ENCODE data around the gene SUSD4. TPM values are rescaled to one million over a fixed set of nuclear protein-coding genes. Genes with fewer than 3 reads are reported as not detected.

Gene SUSD4
- total and polyA plus RNA-seq, 2 donors (not counting 1 experiment from before 2014, with no cell fraction given): 0.33 TPM; not detected in 1

DNA sequence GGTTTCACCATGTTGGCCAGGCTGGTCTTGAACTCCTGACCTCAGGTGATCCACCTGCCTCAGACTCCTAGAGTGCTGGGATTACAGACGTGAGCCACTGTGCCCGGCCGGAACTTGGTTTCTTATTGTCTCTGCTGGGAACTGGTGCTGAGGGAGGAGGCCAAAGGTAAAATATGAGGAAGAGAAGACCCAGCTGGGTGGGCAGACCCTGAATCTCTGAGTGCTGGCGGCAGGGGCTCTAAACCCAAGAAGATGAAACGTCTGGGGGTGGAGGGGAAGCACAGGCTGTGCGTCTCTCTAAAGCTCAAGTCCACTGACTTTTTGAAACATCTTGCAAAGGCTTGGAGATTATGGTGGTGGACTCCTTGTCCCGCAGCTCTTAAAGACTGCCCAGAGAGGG, 138.9 kb downstream of the SUSD4 start:
- peaks cover 3% of the 10 kb centered on the region for H3K27me3 ChIP-seq (ENCODE audit: control insufficient read depth, insufficient read depth, low read length)
- no peak overlapping the region for H2AFZ ChIP-seq (ENCODE audit: low read length)
- H3K9me3 ChIP-seq (ENCODE audit: control insufficient read depth, insufficient read depth, low read depth, low read length): no peaks in the 10 kb centered on the region
- H3K9ac ChIP-seq (ENCODE audit: insufficient read depth, low read length): no peak overlapping the region
- no peaks in the 10 kb centered on the region for H4K20me1 ChIP-seq (ENCODE audit: control insufficient read depth, extremely low read depth, insufficient read depth, low read length)
- DNase-seq (ENCODE audit: low read depth in 2 of 2): no peak
- no peak overlapping the region for H3K4me2 ChIP-seq (ENCODE audit: extremely low read depth, insufficient read depth, low read length)
- no peaks in the 10 kb centered on the region for H3K79me2 ChIP-seq (ENCODE audit: control insufficient read depth, insufficient read depth, low read length)
- H3K4me1 ChIP-seq (ENCODE audit: control insufficient read depth, extremely low read depth, insufficient read depth, low read length): peaks cover 5% of the 10 kb centered on the region
- H3K36me3 ChIP-seq (ENCODE audit: control insufficient read depth, insufficient read depth, low read length): no peaks in the 10 kb centered on the region
- no peak overlapping the region for H3K27ac ChIP-seq (ENCODE audit: insufficient read depth, low read length)
- H3K4me3 ChIP-seq (replicated peaks in 1 of 4; ENCODE audit: control extremely low read depth in 1 of 4, insufficient read depth in 1 of 4, low read depth in 3 of 4, low read length in 4 of 4): no peak overlapping the region
- TF ChIP-seq EZH2 (IDR thresholded peaks at IDR 0.05; ENCODE audit: low read length, missing control alignments): no peak
- TF ChIP-seq, protein P1, sequence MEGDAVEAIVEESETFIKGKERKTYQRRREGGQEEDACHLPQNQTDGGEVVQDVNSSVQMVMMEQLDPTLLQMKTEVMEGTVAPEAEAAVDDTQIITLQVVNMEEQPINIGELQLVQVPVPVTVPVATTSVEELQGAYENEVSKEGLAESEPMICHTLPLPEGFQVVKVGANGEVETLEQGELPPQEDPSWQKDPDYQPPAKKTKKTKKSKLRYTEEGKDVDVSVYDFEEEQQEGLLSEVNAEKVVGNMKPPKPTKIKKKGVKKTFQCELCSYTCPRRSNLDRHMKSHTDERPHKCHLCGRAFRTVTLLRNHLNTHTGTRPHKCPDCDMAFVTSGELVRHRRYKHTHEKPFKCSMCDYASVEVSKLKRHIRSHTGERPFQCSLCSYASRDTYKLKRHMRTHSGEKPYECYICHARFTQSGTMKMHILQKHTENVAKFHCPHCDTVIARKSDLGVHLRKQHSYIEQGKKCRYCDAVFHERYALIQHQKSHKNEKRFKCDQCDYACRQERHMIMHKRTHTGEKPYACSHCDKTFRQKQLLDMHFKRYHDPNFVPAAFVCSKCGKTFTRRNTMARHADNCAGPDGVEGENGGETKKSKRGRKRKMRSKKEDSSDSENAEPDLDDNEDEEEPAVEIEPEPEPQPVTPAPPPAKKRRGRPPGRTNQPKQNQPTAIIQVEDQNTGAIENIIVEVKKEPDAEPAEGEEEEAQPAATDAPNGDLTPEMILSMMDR (conservative IDR thresholded peaks at IDR 0.05 in 1 of 2, IDR thresholded peaks at IDR 0.05 in 1 of 2; ENCODE audit: low read depth in 1 of 2, low read length in 2 of 2): no peak

DNA sequence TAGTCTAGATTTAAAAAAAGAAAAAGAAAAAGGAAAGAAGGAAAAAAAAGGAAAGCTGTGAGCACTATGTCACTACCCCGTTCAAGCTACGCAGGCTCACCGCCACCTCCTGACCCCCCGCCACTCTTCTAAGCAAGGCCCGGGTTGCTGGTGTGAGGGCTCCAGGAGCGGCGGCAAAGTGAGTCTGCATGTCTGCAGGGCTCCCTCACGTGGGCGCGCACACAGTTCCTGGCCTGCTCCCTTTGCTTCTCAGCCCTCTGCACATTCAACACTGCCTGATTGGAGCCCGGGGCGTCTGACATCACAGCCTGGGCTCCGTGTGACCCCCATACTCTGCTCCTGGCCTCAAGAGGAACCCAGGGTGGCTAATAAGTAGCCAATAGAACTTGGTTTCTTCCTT, 139.5 kb downstream of the SUSD4 start:
- Histone ChIP-seq H4K20me1 (ENCODE audit: control insufficient read depth, extremely low read depth, insufficient read depth, low read length) (no peaks in the 10 kb centered on the region), H3K27me3 (ENCODE audit: control insufficient read depth, insufficient read depth, low read length) (peaks cover 3% of the 10 kb centered on the region), H3K4me2 (ENCODE audit: extremely low read depth, insufficient read depth, low read length) (no peak overlapping the region), H3K36me3 (ENCODE audit: control insufficient read depth, insufficient read depth, low read length) (no peaks in the 10 kb centered on the region), H3K27ac (ENCODE audit: insufficient read depth, low read length) (no peak overlapping the region), H3K9ac (ENCODE audit: insufficient read depth, low read length) (no peak overlapping the region), H3K4me1 (ENCODE audit: control insufficient read depth, extremely low read depth, insufficient read depth, low read length) (no peaks in the 10 kb centered on the region), H3K9me3 (ENCODE audit: control insufficient read depth, insufficient read depth, low read depth, low read length) (no peaks in the 10 kb centered on the region), H3K4me3 (replicated peaks in 1 of 4; ENCODE audit: control extremely low read depth in 1 of 4, insufficient read depth in 1 of 4, low read depth in 3 of 4, low read length in 4 of 4) (no peak overlapping the region), H2AFZ (ENCODE audit: low read length) (no peak overlapping the region), H3K79me2 (ENCODE audit: control insufficient read depth, insufficient read depth, low read length) (no peaks in the 10 kb centered on the region)
- no peak for DNase-seq (ENCODE audit: low read depth in 2 of 2)
- no peak for TF ChIP-seq EZH2 (IDR thresholded peaks at IDR 0.05; ENCODE audit: low read length, missing control alignments)
- TF ChIP-seq, protein P1 (conservative IDR thresholded peaks at IDR 0.05 in 1 of 2, IDR thresholded peaks at IDR 0.05 in 1 of 2; ENCODE audit: low read depth in 1 of 2, low read length in 2 of 2): no peak

GRCh38 chr1:223223091-223223995, 140.6 kb downstream of the SUSD4 start:
- no peak overlapping the region for H3K4me3 ChIP-seq (replicated peaks in 1 of 4; ENCODE audit: control extremely low read depth in 1 of 4, insufficient read depth in 1 of 4, low read depth in 3 of 4, low read length in 4 of 4)
- no peaks in the 10 kb centered on the region for H3K36me3 ChIP-seq (ENCODE audit: control insufficient read depth, insufficient read depth, low read length)
- H3K27ac ChIP-seq (ENCODE audit: insufficient read depth, low read length): no peak overlapping the region
- no peak overlapping the region for H2AFZ ChIP-seq (ENCODE audit: low read length)
- H3K4me1 ChIP-seq (ENCODE audit: control insufficient read depth, extremely low read depth, insufficient read depth, low read length): no peaks in the 10 kb centered on the region
- H4K20me1 ChIP-seq (ENCODE audit: control insufficient read depth, extremely low read depth, insufficient read depth, low read length): no peaks in the 10 kb centered on the region
- H3K9ac ChIP-seq (ENCODE audit: insufficient read depth, low read length): no peak overlapping the region
- H3K79me2 ChIP-seq (ENCODE audit: control insufficient read depth, insufficient read depth, low read length): no peaks in the 10 kb centered on the region
- DNase-seq (ENCODE audit: low read depth in 2 of 2): no peak
- H3K4me2 ChIP-seq (ENCODE audit: extremely low read depth, insufficient read depth, low read length): no peak overlapping the region
- peaks cover 3% of the 10 kb centered on the region for H3K27me3 ChIP-seq (ENCODE audit: control insufficient read depth, insufficient read depth, low read length)
- TF ChIP-seq, protein P1 (conservative IDR thresholded peaks at IDR 0.05 in 1 of 2, IDR thresholded peaks at IDR 0.05 in 1 of 2; ENCODE audit: low read depth in 1 of 2, low read length in 2 of 2): no peak
- no peak for TF ChIP-seq EZH2 (IDR thresholded peaks at IDR 0.05; ENCODE audit: low read length, missing control alignments)
- H3K9me3 ChIP-seq (ENCODE audit: control insufficient read depth, insufficient read depth, low read depth, low read length): no peaks in the 10 kb centered on the region
